Dermis blood vessel endothelial cell (primary cell): ENCODE data around the gene AHR. TPM values are rescaled to one million over a fixed set of nuclear protein-coding genes. Genes with fewer than 3 reads are reported as not detected.
A peak's percentile ranks its signal among the peaks of the same experiment; 100 is the strongest.

Experiments
- DNase-seq: peaks from one replicate; pipeline ENCODE4 v3.0.0; 2010
- total RNA-seq: library from RNA; depleted of rRNA; stranded (reverse); fragments of >200 nt; gene quantifications from 2 replicates; pipeline ENCODE4 v1.2.3, GENCODE V29; 2014

AHR gene
- 142 and 189 TPM in 2 replicates for total RNA-seq

DNA sequence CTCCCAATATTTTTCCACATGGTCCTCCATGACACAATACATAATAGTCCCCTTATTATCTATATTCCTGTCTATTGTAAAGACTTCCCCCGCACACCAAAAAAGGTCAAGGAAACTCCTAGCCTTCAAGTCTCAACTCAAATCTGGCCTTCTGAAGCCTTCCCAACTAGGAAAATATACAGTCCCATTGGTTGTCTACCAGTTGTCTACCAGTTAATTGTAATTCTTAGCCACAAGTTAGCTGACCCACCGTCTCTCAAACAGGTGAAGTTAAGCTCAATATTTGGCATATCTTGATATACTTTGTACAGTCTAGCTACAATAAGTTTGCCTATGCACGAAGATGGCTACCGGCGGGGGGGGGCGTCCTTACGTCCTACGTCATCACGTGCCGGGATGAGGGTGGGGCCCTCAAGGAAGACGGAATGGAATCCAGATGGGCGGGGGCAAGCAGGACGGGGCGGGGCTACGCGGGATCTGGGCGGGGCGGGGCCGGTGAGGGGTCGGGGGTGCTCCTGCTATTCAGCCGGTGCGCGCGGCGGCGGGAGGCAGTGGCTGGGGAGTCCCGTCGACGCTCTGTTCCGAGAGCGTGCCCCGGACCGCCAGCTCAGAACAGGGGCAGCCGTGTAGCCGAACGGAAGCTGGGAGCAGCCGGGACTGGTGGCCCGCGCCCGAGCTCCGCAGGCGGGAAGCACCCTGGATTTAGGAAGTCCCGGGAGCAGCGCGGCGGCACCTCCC, at the start of gene AHR:
TSS of gene AHR (plus strand) at position 551 of the 738 bp plus-strand sequence. CDS start 613 bp downstream, outside the sequence.
- peak; percentile 98 for DNase-seq

DNA sequence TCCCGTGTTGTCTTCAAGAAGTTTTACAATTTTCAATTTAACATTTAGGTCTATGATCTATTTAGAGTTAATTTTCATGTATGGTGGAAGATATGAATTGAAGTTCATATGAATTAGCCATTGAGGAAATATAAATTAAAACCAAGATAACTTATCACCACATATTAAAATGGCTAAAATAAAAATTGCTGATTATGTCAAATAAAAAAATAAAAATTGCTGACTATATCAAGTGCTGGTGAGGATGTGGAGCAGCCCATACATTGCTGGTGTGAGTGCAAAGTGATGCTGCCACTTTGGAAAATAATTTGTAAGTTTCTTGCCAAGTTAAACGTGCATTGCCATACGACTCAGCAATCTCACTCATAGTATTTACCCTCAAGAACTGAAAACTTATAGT, 44.6 kb upstream of the AHR start:
- no peak for DNase-seq

DNA sequence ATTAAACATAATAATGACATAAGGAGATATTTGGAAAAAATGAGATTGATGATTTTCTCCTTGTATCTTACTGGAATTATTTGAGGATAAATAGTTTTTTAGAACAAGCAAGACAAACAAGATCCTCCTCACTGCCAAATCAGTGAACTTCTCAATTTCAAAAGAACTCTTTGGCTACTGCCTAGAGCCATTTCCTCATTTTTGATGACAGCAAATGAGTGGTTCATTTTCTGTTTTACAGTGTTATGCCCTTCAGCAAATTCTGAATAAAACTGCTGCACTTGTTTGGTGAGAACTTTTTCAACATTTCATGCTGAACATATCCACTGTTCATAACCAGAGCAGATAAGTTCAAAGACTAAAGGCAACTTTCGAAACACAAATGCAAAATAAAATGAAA, 42.5 kb upstream of the AHR start:
- DNase-seq, result no peak

DNA sequence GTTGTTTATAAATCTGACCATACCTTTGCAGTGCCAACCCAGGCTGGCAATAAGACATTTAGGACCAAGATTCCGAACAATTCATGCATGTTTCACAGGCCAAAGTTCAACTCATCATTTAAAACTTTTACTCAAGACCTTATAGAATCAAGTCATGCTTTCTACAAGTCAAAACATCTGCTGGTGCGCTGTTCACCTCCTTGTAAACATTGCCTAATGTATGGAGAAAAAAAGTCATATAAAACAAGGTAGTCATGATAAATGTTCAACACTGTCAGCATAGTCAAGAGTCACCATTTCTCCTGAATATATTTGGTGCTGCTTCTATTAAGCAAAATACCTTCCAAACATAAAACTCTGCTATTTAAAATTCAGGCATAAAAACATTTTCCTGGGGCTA, 42.1 kb upstream of the AHR start:
- no peak for DNase-seq

DNA sequence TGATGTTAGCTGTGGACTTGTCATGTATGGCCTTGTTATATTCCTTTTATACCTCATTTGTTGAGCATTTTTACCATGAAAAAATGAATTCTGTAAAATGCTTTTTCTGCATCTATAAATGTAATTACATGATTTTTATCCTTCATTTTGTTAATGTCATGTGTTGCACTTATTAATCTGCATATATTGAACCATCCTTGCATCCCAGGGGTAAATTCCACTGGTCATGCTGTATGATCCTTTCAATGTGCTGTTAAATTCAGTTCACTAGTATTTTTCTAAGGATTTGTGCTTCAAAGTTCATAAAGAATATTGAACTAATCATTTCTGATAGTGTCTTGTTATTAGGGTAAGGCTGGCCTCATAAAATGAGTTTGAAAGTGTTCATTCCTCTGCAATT, 31.9 kb upstream of the AHR start:
- no peak for DNase-seq

DNA sequence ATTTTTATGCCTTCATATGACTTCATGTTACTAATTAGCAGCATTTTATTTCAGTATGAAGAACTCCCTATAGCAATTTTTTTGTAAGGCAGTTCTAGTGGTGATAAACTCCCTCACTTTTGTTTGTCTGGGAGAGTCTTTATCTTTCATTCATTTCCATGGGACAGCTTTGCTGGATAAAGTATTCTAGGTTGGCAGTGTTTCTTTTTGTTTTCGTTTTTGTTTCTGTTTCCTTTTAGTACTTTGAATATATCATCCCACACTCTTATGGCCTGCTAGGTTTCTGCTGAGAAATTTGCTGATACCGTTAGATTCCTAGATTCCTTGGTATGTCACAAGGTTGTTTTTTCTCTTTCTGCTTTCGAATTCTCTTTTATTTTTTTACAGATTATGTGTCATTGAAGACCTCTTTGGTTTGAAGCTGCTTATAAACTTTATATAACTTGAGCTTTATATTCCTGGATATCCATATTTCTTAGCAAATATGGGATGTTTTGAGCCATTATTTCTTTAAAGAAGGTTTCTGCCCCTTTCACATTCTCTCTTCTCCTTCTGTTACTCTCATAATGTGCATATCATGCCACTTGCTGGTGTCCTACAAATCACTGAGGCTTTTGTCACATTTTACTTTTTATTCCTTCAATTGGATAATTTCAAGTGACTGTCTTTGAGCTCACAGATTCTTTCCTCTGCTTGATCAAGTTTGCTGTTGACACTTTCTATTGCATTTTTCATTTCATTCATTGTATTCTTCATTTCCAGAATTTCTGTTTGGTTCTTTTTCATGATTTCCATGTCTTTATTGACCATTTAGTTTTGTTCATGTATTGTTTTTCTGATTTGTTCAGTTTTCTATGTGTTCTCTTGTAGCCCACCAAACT, 28.9 kb upstream of the AHR start:
- no peak for DNase-seq

DNA sequence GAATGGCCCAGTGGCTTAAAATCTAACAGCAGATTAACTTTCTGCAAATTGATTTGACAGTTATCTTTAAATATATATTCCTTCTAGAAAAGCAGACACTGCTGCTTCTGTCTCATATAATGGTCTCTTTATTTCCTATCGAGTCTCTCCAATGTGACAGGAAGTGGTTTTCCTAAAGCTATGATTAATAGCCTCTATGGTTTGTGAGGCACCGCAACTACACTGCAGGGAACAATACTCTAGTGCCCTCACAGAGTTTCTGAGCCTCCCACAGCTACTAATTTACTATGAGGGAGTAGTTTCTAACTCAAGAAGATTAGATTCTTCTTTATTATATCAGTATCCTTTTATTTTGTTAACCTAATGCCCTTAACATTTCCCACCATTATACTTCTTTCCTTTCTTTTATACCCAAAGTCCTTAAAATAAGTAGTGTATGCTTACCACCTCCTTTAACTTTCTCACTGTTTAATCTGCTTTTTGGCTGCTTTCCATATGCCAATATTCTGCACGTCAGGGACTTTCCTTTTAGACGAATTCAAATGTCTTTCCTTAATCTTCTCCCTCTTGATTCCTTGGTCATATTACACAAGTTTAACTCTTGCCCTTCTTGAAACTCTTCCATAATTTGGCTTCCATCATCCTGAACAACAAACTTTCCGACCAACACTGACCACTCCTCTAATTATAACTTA, 23.8 kb upstream of the AHR start:
- DNase-seq, result peak; percentile 63

DNA sequence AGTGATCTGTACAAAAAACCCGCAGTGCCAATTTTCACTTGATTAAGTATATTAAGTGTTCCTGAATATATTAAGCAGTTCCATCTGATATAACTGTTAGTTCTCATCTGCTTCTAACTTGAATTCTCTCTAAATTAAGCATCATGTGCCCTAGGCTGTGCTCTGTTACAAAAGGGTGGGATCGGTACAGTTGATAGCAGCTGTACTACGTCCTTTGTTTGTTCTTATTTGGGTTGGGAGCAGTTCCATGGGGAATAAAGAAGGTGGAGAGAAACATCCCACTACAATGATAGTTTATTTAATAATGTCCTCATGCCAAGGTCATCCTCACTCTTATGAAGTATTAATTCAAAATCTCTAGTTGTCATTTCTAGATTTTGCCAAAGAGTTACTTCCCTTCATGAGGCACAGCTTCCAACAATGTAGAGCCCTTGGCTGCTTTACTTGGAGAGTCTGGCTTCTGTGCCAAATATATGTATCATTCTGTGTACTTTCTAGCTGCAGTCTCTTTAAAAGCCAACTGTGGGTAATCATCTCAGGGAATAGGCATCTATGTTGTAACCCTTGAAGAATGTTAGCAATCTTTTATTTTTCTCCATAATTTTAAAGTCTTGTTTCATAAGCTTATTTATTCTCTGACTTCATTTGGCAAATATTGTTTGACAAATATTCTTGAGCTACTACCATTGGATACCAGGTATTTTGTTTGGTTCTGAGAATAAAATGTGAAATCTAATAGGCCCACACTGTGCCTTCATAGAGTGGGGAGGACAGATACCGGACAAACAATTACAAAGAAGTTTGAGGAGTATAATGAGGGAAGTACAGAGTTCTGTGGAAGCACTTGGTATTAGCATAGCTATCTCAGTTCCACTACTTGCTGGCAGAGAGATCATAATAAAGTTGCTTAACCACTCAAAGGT, 22.4 kb upstream of the AHR start:
- DNase-seq, result peak; percentile 21

DNA sequence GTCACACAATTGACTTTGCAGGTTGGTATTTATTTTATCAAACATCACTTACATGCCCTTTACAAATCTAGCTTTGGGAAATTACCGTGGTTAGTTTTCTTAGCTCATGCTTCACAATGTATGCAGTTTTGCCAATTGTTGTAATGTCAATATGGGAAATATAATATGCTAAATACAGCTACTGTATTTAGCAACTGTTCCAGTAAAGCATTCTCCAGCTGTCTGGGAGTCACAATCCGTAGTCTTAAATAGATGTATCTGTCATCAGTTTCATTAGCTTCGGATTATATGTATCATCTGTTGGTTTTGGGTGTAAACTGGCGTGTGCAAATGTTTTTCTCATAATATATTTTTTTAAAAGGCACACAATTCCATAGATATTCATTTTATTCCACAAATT, 19.4 kb upstream of the AHR start:
- no peak for DNase-seq

DNA sequence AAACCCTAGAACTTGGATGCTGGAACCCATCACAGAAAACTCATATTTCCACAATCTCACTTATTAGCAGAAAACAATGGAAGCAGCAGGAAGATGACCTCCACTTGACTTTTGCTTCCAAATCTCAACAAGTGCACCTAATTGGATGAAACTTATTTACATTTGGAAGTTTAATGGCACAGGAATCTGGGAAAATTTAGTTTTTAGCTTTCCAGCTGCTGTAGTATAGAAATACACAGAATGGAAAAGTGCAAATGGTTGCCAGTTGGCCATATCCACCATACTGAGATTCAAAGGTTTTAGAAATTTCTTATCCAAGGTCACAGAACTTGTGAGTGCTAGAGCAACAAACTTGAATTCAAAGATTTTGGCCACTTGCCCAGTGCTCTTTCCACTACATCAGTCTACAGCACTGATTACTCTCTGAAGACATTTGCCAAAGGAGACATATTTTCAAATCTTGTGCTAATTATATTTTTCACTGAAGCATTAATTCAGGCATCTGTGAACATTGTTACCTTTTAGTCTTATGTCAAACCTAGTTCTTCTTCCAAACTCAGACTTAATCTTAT, 9.3 kb upstream of the AHR start:
- DNase-seq, result peak; percentile 82

DNA sequence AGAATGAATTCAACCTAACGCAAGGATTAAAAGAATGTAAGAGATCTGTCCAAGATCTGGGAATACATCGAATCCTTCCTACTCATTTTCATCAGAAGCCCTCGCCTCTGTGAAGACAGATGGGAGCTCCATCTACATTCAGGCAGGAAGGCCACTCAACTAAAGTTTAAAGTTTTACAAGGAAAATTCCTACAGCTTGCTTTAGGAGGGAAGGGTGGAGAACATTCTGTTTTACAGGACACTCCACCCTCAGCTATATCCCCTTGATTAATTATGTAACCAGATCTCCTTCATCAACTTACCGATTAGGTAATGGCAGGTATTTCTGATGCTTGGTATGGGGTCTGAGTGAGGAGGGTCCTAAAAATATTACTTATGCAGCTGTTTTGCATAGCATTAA, 5.6 kb upstream of the AHR start:
- no peak for DNase-seq

DNA sequence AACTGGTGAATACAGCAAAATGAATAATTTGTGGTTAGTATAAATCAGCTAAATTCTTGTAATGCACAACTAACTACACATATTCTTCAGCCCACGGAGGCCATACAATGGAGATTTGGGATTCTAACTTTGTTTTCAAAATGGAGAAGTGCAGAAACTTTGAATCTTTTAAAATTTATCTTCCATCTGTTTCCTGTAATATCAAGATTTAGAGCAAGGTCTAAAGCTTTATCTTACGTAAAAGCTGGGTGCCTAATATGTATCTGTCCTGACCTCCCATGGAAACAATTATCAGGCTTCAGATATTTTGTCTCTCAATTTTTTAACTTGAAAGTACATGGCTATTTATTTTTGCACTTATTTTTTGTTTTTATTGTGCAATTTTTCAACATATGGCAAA, 5.0 kb upstream of the AHR start:
- no peak for DNase-seq

DNA sequence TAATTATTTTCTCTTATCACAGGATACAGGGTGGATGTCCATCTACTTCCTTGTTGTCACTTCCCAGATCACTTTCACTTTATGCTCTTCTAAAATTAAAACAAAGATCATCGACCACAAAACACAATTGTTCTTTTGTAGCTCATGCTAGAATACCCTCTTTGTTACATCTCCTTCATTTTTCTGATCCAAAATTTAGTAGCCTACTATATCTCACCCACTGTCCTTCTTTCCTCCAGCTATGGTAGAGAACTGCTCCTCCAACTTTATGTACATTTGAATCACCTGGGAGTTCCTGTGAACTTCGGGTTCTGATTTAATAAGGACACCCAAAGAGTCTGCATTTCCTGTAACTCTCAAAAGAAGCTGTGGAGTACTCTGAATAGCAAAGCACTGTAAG, 1.2 kb upstream of the AHR start:
- DNase-seq, result no peak

DNA sequence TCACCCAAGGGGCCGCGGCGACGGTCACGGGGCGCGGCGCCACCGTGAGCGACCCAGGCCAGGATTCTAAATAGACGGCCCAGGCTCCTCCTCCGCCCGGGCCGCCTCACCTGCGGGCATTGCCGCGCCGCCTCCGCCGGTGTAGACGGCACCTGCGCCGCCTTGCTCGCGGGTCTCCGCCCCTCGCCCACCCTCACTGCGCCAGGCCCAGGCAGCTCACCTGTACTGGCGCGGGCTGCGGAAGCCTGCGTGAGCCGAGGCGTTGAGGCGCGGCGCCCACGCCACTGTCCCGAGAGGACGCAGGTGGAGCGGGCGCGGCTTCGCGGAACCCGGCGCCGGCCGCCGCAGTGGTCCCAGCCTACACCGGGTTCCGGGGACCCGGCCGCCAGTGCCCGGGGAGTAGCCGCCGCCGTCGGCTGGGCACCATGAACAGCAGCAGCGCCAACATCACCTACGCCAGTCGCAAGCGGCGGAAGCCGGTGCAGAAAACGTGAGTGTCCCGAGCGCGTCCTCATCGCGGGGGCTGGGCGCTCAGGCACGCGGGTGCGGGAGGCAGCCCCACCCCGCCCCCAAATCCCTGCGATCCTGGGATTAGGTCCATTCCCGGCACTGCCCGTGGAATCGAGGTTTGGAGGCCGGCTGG, 509 bp downstream of the AHR start:
- no peak for DNase-seq

DNA sequence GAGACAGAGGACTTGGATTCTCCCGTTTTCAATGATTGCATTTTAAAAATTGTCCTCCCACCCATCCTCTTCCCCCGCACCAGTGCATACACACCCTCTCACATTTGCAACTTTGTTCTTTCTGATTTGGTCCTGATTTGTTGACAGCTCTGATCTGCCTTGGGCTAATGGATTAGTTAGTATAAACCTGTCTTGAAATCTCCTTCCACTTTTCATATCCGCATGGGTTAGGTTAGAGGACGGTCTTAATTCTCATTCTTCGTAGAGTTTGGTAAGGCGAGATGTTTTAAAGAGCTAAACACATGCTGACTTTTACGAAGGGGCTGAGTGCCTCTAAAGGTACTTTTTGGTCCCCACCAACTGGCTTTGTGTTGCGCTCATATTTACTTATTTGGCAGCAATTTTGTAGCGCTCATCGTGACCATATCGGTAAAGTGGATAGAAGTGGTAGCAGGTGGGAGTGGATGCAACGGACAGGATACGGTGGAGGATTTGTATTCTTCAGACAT, 1.1 kb downstream of the AHR start:
- DNase-seq, result no peak

DNA sequence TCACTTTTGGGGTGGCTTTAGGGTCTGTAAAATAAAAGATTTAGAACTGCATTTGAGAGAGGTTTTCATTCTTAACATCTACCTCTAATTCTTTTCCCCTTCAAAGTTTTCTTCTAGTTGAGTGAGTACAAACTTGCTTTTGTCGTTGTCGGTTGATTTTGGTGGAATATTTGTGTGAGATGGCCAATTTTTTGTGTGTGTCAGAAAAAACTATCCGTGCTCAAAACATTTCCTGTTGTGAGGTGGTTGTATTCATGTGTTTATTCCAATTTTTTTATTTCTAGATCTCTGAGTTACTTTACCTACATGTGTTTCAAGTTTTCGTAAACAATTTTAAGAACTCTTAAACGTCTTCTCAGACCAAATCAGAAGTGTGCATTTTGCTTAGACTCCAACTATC, 1.6 kb downstream of the AHR start:
- no peak for DNase-seq

DNA sequence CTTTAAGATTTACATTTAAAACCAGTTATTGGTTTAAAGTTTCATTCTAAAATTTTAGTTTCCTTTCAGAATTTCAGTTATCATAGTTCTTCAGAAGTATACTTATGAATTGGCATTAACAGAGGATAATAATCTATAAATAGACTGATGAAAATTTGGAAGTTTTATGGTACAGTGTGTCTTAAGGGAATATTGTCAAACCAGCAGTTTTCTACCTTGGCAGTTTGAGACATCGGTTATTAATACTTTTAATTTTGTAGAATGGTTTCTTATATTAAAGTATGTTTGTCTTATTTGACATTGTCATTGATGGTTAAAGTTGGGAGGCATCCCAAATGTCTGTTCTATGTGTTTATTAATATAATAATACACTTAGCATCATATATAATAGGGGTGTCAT, 2.0 kb downstream of the AHR start:
- no peak for DNase-seq

DNA sequence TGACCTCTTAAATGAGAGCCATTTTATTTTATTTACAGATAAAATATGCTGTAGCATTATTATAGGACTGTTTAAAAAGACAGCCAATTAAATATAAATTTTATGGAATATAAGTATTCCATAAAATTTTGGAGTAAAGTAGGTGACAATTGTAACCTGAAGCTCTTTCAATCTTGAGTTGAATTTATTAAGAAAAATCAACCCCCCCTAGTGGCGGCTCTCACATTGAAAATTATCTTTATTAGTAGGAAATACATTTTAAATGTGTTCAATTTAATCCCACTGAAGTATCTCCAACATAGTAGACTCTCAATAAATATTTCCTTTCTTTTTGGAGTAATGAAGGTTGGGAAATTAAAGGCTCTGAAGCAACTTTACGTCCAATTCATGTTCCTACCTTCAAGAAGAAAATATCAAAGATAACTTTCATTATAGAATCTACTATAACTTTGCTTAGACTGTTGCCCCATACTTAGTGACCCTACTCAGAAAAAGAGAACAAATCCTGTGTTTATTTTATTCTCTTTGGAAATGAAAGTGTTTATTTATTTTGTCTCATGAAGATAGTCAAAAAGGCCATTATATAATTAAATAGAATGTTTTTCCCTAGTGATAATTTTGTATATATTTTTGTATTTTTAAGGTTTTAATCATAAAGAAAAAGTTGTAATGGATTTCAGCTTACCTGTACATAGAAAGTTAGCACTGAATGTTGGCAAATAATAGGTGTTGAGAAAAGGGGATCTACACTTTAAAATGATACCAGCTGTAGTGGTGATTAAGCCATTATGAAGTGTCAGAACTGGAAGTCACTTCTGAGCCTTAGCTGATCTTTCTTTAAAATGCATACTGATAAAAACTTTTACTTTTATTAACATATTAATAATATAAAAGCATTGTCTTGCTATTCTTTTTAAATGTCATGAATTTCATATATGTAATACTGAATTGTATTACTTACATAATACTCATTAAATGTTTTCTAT, 3.3 kb downstream of the AHR start:
- DNase-seq, result peak; percentile 73

DNA sequence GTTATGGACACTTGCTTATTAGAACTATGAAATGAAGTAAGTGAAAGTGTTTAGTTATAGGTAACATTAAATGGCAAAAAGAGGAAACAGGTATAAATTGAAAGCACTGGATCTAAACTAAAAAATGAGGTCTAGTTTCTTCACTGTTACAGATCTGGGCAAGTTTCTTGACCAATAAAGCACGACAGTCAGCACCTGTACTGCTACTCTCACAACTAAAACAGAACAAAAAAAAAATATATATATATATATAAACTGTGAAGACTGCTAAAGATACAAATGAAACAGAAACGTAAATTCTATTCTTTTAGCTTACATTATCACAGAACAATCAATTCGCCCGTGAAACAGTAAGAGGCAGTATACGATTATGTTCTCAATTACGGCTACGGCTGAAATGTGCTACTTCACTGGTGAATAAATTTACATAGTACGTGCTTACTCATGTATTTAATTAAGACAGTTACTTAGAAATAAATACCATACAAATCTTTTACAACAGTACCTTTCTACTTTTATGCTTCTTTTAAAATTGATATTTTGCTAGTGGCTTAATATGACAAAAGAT, 4.2 kb downstream of the AHR start:
- peak; percentile 86 for DNase-seq

DNA sequence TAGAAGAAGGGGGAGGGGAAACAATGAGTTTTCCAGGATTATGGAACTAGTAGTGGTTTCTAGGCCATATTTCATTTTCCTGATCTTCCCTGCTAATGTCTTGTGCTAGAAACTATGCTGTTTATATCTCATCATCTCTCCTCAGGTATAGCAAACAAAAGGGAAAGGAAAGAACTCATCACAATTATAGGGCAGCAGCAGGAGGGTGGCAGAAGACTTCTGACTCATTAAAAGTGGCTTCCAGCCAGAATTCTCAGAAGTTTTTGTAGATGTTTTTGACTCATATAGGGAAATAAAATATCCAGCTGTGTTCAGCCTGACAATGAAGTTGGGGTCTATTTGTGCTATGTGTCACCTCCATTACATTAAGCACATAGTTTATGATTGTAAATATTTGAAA, 6.5 kb downstream of the AHR start:
- DNase-seq, result peak; percentile 94
